ENCODE data around the gene GPD1L.
"Not testable (repeated sequence)": the region's sequence is repeated elsewhere in the genome, so short reads cannot be mapped to it uniquely, and the experiment has no call there.

DNA sequence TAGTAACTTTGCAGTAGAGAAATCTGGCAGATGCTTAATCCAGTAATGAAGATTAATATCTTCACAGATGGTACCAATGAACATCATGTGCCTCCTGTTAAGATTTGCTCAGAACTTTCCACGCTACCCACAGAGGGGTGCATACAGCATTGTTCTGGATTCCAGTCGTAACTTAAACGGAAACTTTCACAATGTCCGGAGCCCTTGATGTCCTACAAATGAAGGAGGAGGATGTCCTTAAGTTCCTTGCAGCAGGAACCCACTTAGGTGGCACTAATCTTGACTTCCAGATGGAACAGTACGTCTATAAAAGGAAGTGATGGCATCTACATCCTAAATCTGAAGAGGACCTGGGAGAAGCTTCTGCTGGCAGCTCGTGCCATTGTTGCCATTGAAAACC, 84.1 kb downstream of the GPD1L start:
- TF ChIP-seq, protein P1, sequence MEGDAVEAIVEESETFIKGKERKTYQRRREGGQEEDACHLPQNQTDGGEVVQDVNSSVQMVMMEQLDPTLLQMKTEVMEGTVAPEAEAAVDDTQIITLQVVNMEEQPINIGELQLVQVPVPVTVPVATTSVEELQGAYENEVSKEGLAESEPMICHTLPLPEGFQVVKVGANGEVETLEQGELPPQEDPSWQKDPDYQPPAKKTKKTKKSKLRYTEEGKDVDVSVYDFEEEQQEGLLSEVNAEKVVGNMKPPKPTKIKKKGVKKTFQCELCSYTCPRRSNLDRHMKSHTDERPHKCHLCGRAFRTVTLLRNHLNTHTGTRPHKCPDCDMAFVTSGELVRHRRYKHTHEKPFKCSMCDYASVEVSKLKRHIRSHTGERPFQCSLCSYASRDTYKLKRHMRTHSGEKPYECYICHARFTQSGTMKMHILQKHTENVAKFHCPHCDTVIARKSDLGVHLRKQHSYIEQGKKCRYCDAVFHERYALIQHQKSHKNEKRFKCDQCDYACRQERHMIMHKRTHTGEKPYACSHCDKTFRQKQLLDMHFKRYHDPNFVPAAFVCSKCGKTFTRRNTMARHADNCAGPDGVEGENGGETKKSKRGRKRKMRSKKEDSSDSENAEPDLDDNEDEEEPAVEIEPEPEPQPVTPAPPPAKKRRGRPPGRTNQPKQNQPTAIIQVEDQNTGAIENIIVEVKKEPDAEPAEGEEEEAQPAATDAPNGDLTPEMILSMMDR (conservative IDR thresholded peaks at IDR 0.05; ENCODE audit: low read depth, low read length), result not testable (repeated sequence)
- TF ChIP-seq RFX5, CEBPB (IDR thresholded peaks at IDR 0.05; ENCODE audit: low read depth, low read length): not testable (repeated sequence)
